Uterus (tissue), 4 donors: ENCODE measurements around the gene LCE2B. TPM values are rescaled to one million over a fixed set of nuclear protein-coding genes. Genes with fewer than 3 reads are reported as not detected.

Source experiments
- DNase-seq, 2 donors: peaks; one replicate each; pipeline ENCODE4 v3.0.0-alpha.2; 2019 to 2020
- H3K27ac ChIP-seq, 2 donors: fragments of 200-600 bp; sonication (generic); 1 replicate in 1 of 2; 2 replicates in 1 of 2; pipeline ENCODE4 v1.5.1; 2016 to 2018
- H3K27me3 ChIP-seq, 2 donors: fragments of 200-600 bp; sonication (generic); one replicate each; pipeline ENCODE4 v1.5.1; 2018 to 2019; ENCODE audit warnings: control low read depth in 1 of 2
- H3K36me3 ChIP-seq, 2 donors: fragments of 200-600 bp; sonication (generic); one replicate each; pipeline ENCODE4 v1.5.1; 2019; ENCODE audit warnings: control low read depth in 1 of 2
- H3K4me1 ChIP-seq, 2 donors: fragments of 200-600 bp; sonication (generic); one replicate each; pipeline ENCODE4 v1.5.1; 2018 to 2019; ENCODE audit warnings: control low read depth in 1 of 2
- H3K4me3 ChIP-seq, 2 donors: fragments of 200-600 bp; sonication (generic); 1 replicate in 1 of 2; 2 replicates in 1 of 2; pipeline ENCODE4 v1.5.1; 2018 to 2019; ENCODE audit warnings: mild to moderate bottlenecking in 1 of 2
- H3K9me3 ChIP-seq, 2 donors: fragments of 200-600 bp; sonication (generic); one replicate each; pipeline ENCODE4 v1.5.1; 2019; ENCODE audit warnings: control low read depth in 1 of 2
- POLR2A ChIP-seq, 2 donors: fragments of 450-650 bp; IDR thresholded peaks; one replicate each; pipeline ENCODE4 v1.6.1; 2016; ENCODE audit warnings: antibody characterized with exemption in 2 of 2, mild to moderate bottlenecking in 1 of 2, moderate library complexity in 1 of 2
- intact Hi-C: fragments of 100-400 bp; cut with DNase I; formaldehyde crosslinking; loops from one replicate; pipeline ENCODE4 v1.15.1; 2023; ENCODE audit warnings: low total_unique reads
- total RNA-seq, 4 donors: library from RNA; depleted of rRNA in 3 of 4; stranded (reverse); fragments of >200 nt in 3 of 4; gene quantifications; one replicate each; pipeline versions ENCODE4 v1.1.0 to v1.2.4, GENCODE V29; 2014 to 2023
- TF ChIP-seq, protein P1 (sequence below), 4 experiments: fragments of 200-600 bp in 2 of 4; fragments of 450-650 bp in 2 of 4; sonication (generic) in 2 of 4; IDR thresholded peaks; one replicate each; pipeline ENCODE4 v1.5.1; 2016 to 2019; ENCODE audit warnings: antibody characterized with exemption in 4 of 4, mild to moderate bottlenecking in 2 of 4, moderate library complexity in 1 of 4
- donor health status: DM: yes; HTN: yes; CAD: no.

LCE2B gene
- total RNA-seq, 4 donors from 2014 or later, result not detected

DNA sequence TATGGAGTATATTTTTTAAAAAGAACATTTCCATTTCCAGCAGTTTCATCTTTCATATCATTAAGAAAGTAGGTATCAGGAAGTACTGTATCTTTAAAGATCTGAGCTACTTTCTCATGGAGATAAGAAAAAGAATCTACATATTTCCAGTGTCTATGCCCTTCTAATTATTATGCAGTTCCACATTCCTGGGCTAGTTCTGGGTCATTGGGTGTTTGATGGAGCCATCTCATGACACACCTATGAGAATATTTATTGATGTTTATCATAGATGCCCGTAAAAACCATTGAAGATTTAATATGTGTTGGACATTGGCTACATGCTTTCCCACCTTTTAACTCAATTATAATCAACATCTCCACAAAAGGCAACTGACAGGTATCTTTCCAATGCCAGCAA, 43.1 kb downstream of the LCE2B start:
- Histone ChIP-seq H3K9me3 (no peaks in the 10 kb centered on the region), H3K4me1 (no peaks in the 10 kb centered on the region), H3K27ac (no peak overlapping the region), H3K4me3 (no peak overlapping the region), H3K36me3 (no peaks in the 10 kb centered on the region), H3K27me3 (no peaks in the 10 kb centered on the region)
- no peak for DNase-seq
- intact Hi-C loops, result no loop called here
- TF ChIP-seq, protein P1, sequence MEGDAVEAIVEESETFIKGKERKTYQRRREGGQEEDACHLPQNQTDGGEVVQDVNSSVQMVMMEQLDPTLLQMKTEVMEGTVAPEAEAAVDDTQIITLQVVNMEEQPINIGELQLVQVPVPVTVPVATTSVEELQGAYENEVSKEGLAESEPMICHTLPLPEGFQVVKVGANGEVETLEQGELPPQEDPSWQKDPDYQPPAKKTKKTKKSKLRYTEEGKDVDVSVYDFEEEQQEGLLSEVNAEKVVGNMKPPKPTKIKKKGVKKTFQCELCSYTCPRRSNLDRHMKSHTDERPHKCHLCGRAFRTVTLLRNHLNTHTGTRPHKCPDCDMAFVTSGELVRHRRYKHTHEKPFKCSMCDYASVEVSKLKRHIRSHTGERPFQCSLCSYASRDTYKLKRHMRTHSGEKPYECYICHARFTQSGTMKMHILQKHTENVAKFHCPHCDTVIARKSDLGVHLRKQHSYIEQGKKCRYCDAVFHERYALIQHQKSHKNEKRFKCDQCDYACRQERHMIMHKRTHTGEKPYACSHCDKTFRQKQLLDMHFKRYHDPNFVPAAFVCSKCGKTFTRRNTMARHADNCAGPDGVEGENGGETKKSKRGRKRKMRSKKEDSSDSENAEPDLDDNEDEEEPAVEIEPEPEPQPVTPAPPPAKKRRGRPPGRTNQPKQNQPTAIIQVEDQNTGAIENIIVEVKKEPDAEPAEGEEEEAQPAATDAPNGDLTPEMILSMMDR (IDR thresholded peaks at IDR 0.05), result no peak
- TF ChIP-seq POLR2A (IDR thresholded peaks at IDR 0.05), result no peak

- no peaks in the 10 kb centered on the region for H3K4me1 ChIP-seq
- TF ChIP-seq POLR2A (IDR thresholded peaks at IDR 0.05), result no peak
- TF ChIP-seq, protein P1 (IDR thresholded peaks at IDR 0.05), result no peak
- no peak overlapping the region for H3K4me3 ChIP-seq
- no peak overlapping the region for H3K27ac ChIP-seq
- H3K36me3 ChIP-seq, result no peaks in the 10 kb centered on the region
- no peaks in the 10 kb centered on the region for H3K27me3 ChIP-seq
- H3K9me3 ChIP-seq, result no peaks in the 10 kb centered on the region
- no peak for DNase-seq
- intact Hi-C loops, result no loop called here
Measured at GRCh38 chr1:152735648-152736047, 49.7 kb downstream of the LCE2B start.

Other genes with a start within 250 kb of the LCE2B start
- gene LCE5A, start 175.3 kb upstream of the LCE2B start, total RNA-seq, result not detected
- gene CRCT1, start 171.6 kb upstream of the LCE2B start, total RNA-seq, result not detected
- not detected for gene LCE3E, start 119.3 kb upstream of the LCE2B start, total RNA-seq
- not detected for gene LCE3D, start 105.6 kb upstream of the LCE2B start, total RNA-seq
- not detected for gene LCE3C, start 85.9 kb upstream of the LCE2B start, total RNA-seq
- gene LCE3B, start 72.3 kb upstream of the LCE2B start, total RNA-seq, result not detected
- gene LCE3A, start 63.0 kb upstream of the LCE2B start, total RNA-seq, result not detected
- not detected for gene LCE2D, start 22.7 kb upstream of the LCE2B start, total RNA-seq
- gene LCE2C, start 10.8 kb upstream of the LCE2B start, total RNA-seq, result not detected
- not detected for gene LCE2A, start 12.2 kb downstream of the LCE2B start, total RNA-seq
- not detected for gene LCE4A, start 22.0 kb downstream of the LCE2B start, total RNA-seq
- not detected for gene KPRP, start 71.9 kb downstream of the LCE2B start, total RNA-seq
- gene LCE1F, start 89.0 kb downstream of the LCE2B start, total RNA-seq, result not detected
- not detected for gene LCE1E, start 100.1 kb downstream of the LCE2B start, total RNA-seq
- not detected for gene LCE1D, start 110.6 kb downstream of the LCE2B start, total RNA-seq
- gene LCE1C, start 120.5 kb downstream of the LCE2B start, total RNA-seq, result not detected
- gene LCE1B, start 125.8 kb downstream of the LCE2B start, total RNA-seq, result not detected
- gene LCE1A, start 141.3 kb downstream of the LCE2B start, total RNA-seq, result not detected
- not detected for gene LCE6A, start 156.7 kb downstream of the LCE2B start, total RNA-seq
- not detected for gene LCE7A, start 173.9 kb downstream of the LCE2B start, total RNA-seq
- gene SMCP, start 192.2 kb downstream of the LCE2B start, total RNA-seq, result not detected
- not detected for gene IVL, start 222.4 kb downstream of the LCE2B start, total RNA-seq